Neutrophil (primary cell): Measurements from ENCODE around the gene HHIPL1.

Source experiments
- H3K27ac ChIP-seq: fragments of 200-600 bp; sonication (generic); 2 replicates; pipeline ENCODE4 v1.5.1; 2016; ENCODE audit warnings: mild to moderate bottlenecking, moderate library complexity
- H3K27me3 ChIP-seq: fragments of 200-600 bp; sonication (generic); 2 replicates; pipeline ENCODE4 v1.6.0; 2016; ENCODE audit warnings: mild to moderate bottlenecking
- H3K36me3 ChIP-seq: fragments of 200-600 bp; sonication (generic); 2 replicates; pipeline ENCODE4 v1.5.1; 2017
- H3K4me1 ChIP-seq, 2 experiments: fragments of 200-600 bp in 1 of 2; sonication (generic) in 1 of 2; 1 replicate in 1 of 2; 2 replicates in 1 of 2; pipeline versions ENCODE4 v1.5.1 to v1.6.1; 2013 to 2016; ENCODE audit warnings: low read depth in 1 of 2, low read length in 1 of 2, mild to moderate bottlenecking in 1 of 2, moderate library complexity in 1 of 2; ENCODE audit not compliant: control insufficient read depth in 1 of 2, insufficient read depth in 1 of 2
- H3K4me3 ChIP-seq, 2 experiments: fragments of 200-600 bp in 1 of 2; sonication (generic) in 1 of 2; 1 replicate in 1 of 2; 2 replicates in 1 of 2; pipeline ENCODE4 v1.5.1; 2013 to 2016; ENCODE audit warnings: low read depth in 1 of 2, low read length in 1 of 2, mild to moderate bottlenecking in 1 of 2, moderate library complexity in 1 of 2
- H3K9me3 ChIP-seq: fragments of 200-600 bp; sonication (generic); 2 replicates; pipeline ENCODE4 v1.5.1; 2016
- TF ChIP-seq, protein P1 (sequence below): fragments of 200-600 bp; sonication (generic); IDR thresholded peaks from 2 replicates; pipeline ENCODE4 v1.5.1; 2016; ENCODE audit warnings: antibody characterized with exemption

HHIPL1 gene

DNA sequence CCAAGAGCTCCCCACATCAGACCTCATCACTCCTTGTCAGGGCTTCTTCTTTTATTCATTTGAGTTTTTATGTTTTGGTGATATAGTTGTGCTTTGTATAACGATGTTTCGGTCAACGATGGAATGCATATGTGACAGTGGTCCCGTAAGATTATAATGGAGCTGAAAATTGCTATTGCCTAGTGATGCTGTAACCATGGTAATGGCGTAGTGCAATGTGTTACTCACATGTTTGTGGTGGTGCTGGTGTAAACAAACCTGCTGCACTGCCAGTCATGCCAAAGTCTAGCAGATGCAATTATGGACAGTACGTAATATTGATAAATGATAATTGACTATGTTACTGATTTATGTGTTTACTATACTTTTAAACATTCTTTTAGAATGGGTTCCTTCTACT is 55.5 kb downstream of the HHIPL1 start:
- Histone ChIP-seq H3K27ac (no peak overlapping the region), H3K4me1 (no peaks in the 10 kb centered on the region), H3K4me3 (no peak overlapping the region), H3K9me3 (peaks cover 7% of the 10 kb centered on the region), H3K27me3 (peaks cover 21% of the 10 kb centered on the region), H3K36me3 (no peaks in the 10 kb centered on the region)
- TF ChIP-seq, protein P1, sequence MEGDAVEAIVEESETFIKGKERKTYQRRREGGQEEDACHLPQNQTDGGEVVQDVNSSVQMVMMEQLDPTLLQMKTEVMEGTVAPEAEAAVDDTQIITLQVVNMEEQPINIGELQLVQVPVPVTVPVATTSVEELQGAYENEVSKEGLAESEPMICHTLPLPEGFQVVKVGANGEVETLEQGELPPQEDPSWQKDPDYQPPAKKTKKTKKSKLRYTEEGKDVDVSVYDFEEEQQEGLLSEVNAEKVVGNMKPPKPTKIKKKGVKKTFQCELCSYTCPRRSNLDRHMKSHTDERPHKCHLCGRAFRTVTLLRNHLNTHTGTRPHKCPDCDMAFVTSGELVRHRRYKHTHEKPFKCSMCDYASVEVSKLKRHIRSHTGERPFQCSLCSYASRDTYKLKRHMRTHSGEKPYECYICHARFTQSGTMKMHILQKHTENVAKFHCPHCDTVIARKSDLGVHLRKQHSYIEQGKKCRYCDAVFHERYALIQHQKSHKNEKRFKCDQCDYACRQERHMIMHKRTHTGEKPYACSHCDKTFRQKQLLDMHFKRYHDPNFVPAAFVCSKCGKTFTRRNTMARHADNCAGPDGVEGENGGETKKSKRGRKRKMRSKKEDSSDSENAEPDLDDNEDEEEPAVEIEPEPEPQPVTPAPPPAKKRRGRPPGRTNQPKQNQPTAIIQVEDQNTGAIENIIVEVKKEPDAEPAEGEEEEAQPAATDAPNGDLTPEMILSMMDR = no peak

DNA sequence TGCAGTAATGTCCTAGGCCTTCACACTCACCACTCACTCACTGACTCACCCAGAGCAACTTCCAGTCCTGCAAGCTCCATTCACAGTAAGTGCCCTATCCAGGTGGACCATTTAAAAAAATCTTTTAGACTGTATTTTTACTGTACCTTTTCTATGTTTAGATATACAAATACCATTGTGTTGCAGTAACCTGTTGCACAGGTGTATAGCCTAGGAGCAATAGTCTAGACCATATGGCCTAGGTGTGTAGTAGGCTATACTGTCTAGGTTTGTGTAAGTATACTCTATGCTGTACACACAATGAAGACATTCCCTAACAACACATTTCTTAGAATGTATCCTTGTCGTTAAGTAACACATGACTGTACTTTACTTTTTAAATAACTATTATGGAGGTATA is 56.3 kb downstream of the HHIPL1 start:
- Histone ChIP-seq H3K9me3 (peaks cover 7% of the 10 kb centered on the region), H3K27me3 (peaks cover 14% of the 10 kb centered on the region), H3K27ac (no peak overlapping the region), H3K4me1 (no peaks in the 10 kb centered on the region), H3K4me3 (no peak overlapping the region), H3K36me3 (no peaks in the 10 kb centered on the region)
- TF ChIP-seq, protein P1 = no peak

DNA sequence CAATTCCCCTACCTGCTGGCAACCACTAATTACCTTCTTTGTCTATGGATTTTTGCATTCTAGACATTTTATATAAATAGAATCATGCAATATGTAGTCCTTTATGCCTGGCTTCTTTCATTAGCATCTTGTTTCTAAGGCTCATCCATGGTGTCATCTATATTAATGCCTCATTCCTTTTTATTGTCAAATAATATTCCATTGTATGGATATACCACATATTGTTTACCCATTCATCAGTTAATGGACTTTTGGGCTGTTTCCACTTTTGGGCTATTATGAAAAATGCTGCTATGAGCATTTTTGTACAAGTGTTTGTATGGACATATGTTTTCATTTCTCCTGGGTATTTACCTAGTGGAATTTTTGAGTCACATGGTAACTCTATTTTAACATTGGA is 57.2 kb downstream of the HHIPL1 start:
- H3K4me1 ChIP-seq = no peaks in the 10 kb centered on the region
- TF ChIP-seq, protein P1 = no peak
- no peak overlapping the region for H3K4me3 ChIP-seq
- no peaks in the 10 kb centered on the region for H3K36me3 ChIP-seq
- H3K9me3 ChIP-seq = peaks cover 7% of the 10 kb centered on the region
- peaks cover 6% of the 10 kb centered on the region for H3K27me3 ChIP-seq
- H3K27ac ChIP-seq = no peak overlapping the region

DNA sequence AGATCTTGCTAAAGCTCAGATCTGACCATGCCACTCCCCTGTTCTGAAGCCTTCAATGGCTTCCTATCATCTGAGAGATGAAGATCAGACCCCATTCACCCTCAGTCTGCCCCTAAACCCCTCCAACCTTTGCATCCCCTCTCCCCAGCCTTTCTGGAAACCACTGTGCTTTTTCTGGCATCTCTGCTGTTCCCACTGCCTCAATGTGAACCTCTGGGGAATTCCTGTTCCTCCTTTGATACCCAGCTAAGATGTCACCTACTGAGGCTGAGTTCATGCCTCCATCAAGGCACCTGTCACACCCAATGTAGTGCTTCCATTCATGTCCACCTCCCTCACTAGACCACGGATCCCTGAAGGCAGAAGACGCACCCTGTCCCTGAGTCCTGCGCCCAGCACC is 58.5 kb downstream of the HHIPL1 start:
- TF ChIP-seq, protein P1 = no peak
- Histone ChIP-seq H3K27me3 (no peaks in the 10 kb centered on the region), H3K36me3 (no peaks in the 10 kb centered on the region), H3K27ac (no peak overlapping the region), H3K4me3 (no peak overlapping the region), H3K9me3 (peaks cover 7% of the 10 kb centered on the region), H3K4me1 (no peaks in the 10 kb centered on the region)

DNA sequence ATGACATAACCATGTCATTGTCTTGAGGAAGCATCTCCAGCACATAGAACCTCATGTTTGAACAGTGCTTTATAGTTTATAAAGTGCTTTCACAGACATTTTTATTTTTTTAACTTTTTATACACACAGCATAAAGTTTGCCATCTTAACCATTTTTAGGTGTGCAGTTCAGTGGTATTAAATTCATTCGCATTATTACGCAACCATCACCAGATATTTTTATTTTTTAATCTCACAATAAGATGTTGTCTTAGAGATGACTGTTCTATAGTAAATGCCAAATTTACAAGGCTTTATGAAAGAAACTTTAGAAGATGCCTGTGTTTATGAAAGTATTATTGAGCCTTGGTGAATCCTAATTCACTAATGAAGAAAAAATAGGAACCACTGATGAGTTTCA is 59.1 kb downstream of the HHIPL1 start:
- H3K36me3 ChIP-seq = no peaks in the 10 kb centered on the region
- H3K9me3 ChIP-seq = peaks cover 7% of the 10 kb centered on the region
- H3K4me1 ChIP-seq = no peaks in the 10 kb centered on the region
- H3K27me3 ChIP-seq = no peaks in the 10 kb centered on the region
- H3K4me3 ChIP-seq = no peak overlapping the region
- no peak overlapping the region for H3K27ac ChIP-seq
- TF ChIP-seq, protein P1 = no peak
